HG03442 (cell line): Measurements from ENCODE around the gene TSPAN18.
A peak's percentile ranks its signal among the peaks of the same experiment; 100 is the strongest.

Experiments used
- ATAC-seq: cut with Tn5 transposase; IDR thresholded peaks from one replicate; pipeline ENCODE4 v1.9.1; 2021; ENCODE audit warnings: mild to moderate bottlenecking, moderate library complexity; ENCODE audit not compliant: unreplicated experiment

TSPAN18 gene

GRCh38 chr11:44726283-44727113 is at the start of gene TSPAN18:
TSS of gene TSPAN18 (plus strand) at chr11:44726962. CDS start at chr11:44906417, 179,455 bp downstream.
- peak; percentile 79 for ATAC-seq

GRCh38 chr11:44680982-44681597 is 45.7 kb upstream of the TSPAN18 start:
- ATAC-seq, result no peak

GRCh38 chr11:44681698-44682097 is 45.1 kb upstream of the TSPAN18 start:
- no peak for ATAC-seq

- no peak for ATAC-seq
Measured at GRCh38 chr11:44684859-44685281, 41.9 kb upstream of the TSPAN18 start.

- ATAC-seq, result no peak
Measured at GRCh38 chr11:44687388-44687787, 39.4 kb upstream of the TSPAN18 start.

- ATAC-seq, result no peak
Measured at GRCh38 chr11:44689265-44689664, 37.5 kb upstream of the TSPAN18 start.

- no peak for ATAC-seq
Measured at GRCh38 chr11:44690651-44691050, 36.1 kb upstream of the TSPAN18 start.

- no peak for ATAC-seq
Measured at GRCh38 chr11:44692460-44692859, 34.3 kb upstream of the TSPAN18 start.

GRCh38 chr11:44693654-44694119 is 33.1 kb upstream of the TSPAN18 start:
- ATAC-seq, result no peak

GRCh38 chr11:44694443-44694842 is 32.3 kb upstream of the TSPAN18 start:
- ATAC-seq, result no peak

GRCh38 chr11:44695169-44695833 is 31.5 kb upstream of the TSPAN18 start:
- no peak for ATAC-seq

- ATAC-seq, result no peak
Measured at GRCh38 chr11:44698252-44698912, 28.4 kb upstream of the TSPAN18 start.

GRCh38 chr11:44699497-44700408 is 27.0 kb upstream of the TSPAN18 start:
- ATAC-seq, result no peak

- no peak for ATAC-seq
Measured at GRCh38 chr11:44701276-44701675, 25.5 kb upstream of the TSPAN18 start.

GRCh38 chr11:44702889-44703288 is 23.9 kb upstream of the TSPAN18 start:
- ATAC-seq, result no peak

- ATAC-seq, result no peak
Measured at GRCh38 chr11:44707094-44707493, 19.7 kb upstream of the TSPAN18 start.

GRCh38 chr11:44708009-44708408 is 18.8 kb upstream of the TSPAN18 start:
- no peak for ATAC-seq

GRCh38 chr11:44708523-44709280 is 18.1 kb upstream of the TSPAN18 start:
- ATAC-seq, result no peak

- ATAC-seq, result no peak
Measured at GRCh38 chr11:44709281-44709562, 17.5 kb upstream of the TSPAN18 start.

- ATAC-seq, result no peak
Measured at GRCh38 chr11:44709966-44710365, 16.8 kb upstream of the TSPAN18 start.
